Calu3 (cell line): ENCODE data around the gene ZNF394. TPM values are rescaled to one million over a fixed set of nuclear protein-coding genes. Genes with fewer than 3 reads are reported as not detected.
"Not testable (repeated sequence)": the region's sequence is repeated elsewhere in the genome, so short reads cannot be mapped to it uniquely, and the experiment has no call there.

Source experiments
- BruUV-seq: library from RNA; stranded (reverse); fragments of 400-500 nt; replicated peaks from 2 replicates; lab custom pipeline; 2021; lab: Mats Ljungman, UMichigan
- CTCF ChIA-PET: fragments of 300-600 bp; sonication (Branson Sonifier 250); formaldehyde crosslinking; loops from one replicate; lab custom pipeline; 2022; ENCODE audit warnings: antibody characterized with exemption; lab: Charles Lee
- DNase-seq: peaks from one replicate; pipeline ENCODE4 v3.0.0; 2022
- H3K27ac Mint-ChIP-seq: one replicate; pipeline ENCODE4 v1.8.0; 2022; ENCODE audit warnings: mixed read lengths; ENCODE audit not compliant: unreplicated experiment
- H3K27me3 Mint-ChIP-seq: one replicate; pipeline ENCODE4 v1.8.0; 2022; ENCODE audit warnings: mixed read lengths; ENCODE audit not compliant: unreplicated experiment
- H3K36me3 Mint-ChIP-seq: one replicate; pipeline ENCODE4 v1.8.0; 2022; ENCODE audit warnings: mild to moderate bottlenecking, moderate library complexity, mixed read lengths; ENCODE audit not compliant: insufficient read depth, unreplicated experiment
- H3K4me1 Mint-ChIP-seq: one replicate; pipeline ENCODE4 v1.8.0; 2022; ENCODE audit warnings: mild to moderate bottlenecking, low read depth, mixed read lengths; ENCODE audit not compliant: unreplicated experiment
- H3K4me3 Mint-ChIP-seq: one replicate; pipeline ENCODE4 v1.8.0; 2022; ENCODE audit warnings: mild to moderate bottlenecking, low read depth, moderate library complexity, mixed read lengths; ENCODE audit not compliant: unreplicated experiment
- H3K9me3 Mint-ChIP-seq: one replicate; pipeline ENCODE4 v1.8.0; 2022; ENCODE audit warnings: low read depth, mixed read lengths; ENCODE audit not compliant: unreplicated experiment
- CTCF ChIP-seq: fragments of 200-600 bp; IDR thresholded peaks from one replicate; pipeline ENCODE4 v1.8.0; 2022; ENCODE audit warnings: antibody characterized with exemption; ENCODE audit not compliant: unreplicated experiment
- intact Hi-C: fragments of 100-400 bp; cut with micrococcal nuclease; formaldehyde crosslinking; loops from one replicate; pipeline ENCODE4 v1.10.0; 2022; ENCODE audit not compliant: unreplicated experiment
- total RNA-seq: library from RNA; stranded (reverse); gene quantifications from 2 replicates; pipeline ENCODE4 v1.2.3, GENCODE V29; 2022

The ZNF394 gene
- total RNA-seq, 1 experiment from 2014 or later = 17.3 TPM

GRCh38 chr7:99505324-99505662 lies 5.2 kb upstream of the ZNF394 start:
- intact Hi-C loops = no loop called here
- peaks cover 30% of the 10 kb centered on the region for H3K36me3 Mint-ChIP-seq
- BruUV-seq = no TSS peak
- CTCF ChIA-PET = interaction anchor here (0.9 to 1.0 kb wide), 2 partner anchors 73 to 75 kb away, joined by 3 to 4 read pairs; no protein-coding TSS in a partner anchor
- no peak for DNase-seq
- H3K27me3 Mint-ChIP-seq = no peaks in the 10 kb centered on the region
- H3K4me1 Mint-ChIP-seq = peaks cover 8% of the 10 kb centered on the region
- peak overlapping the region; percentile 83 for H3K4me3 Mint-ChIP-seq
- no peaks in the 10 kb centered on the region for H3K9me3 Mint-ChIP-seq
- no peak overlapping the region for H3K27ac Mint-ChIP-seq
- no peak for TF ChIP-seq CTCF

- TF ChIP-seq CTCF = no peak
- intact Hi-C loops = no loop called here
- Mint-ChIP-seq H3K4me3 (peak within 1 kb of the TSS; percentile 83), H3K4me1 (peaks cover 8% of the 10 kb centered on the region), H3K36me3 (peaks cover 35% of the 10 kb centered on the region), H3K9me3 (no peaks in the 10 kb centered on the region), H3K27me3 (no peaks in the 10 kb centered on the region), H3K27ac (peak within 1 kb of the TSS; percentile 74)
- CTCF ChIA-PET = interaction anchor here (0.9 to 1.0 kb wide), 2 partner anchors 74 to 76 kb away, joined by 3 to 4 read pairs; no protein-coding TSS in a partner anchor
- BruUV-seq = no TSS peak
- DNase-seq = peak; percentile 96
These were observed 4.7 kb upstream of the ZNF394 start, which contains the start of gene ZKSCAN5 for GRCh38 chr7:99504603-99505323. TSS of gene ZKSCAN5 (plus strand) at chr7:99504662. CDS start at chr7:99506045, 1,383 bp downstream.

- Mint-ChIP-seq H3K27me3 (no peaks in the 10 kb centered on the region), H3K4me3 (peak overlapping the region; percentile 83), H3K36me3 (peaks cover 40% of the 10 kb centered on the region), H3K27ac (peak overlapping the region; percentile 74), H3K9me3 (no peaks in the 10 kb centered on the region), H3K4me1 (peaks cover 8% of the 10 kb centered on the region)
- DNase-seq = no peak
- no TSS peak for BruUV-seq
- intact Hi-C loops = no loop called here
- CTCF ChIA-PET = interaction anchor here (1.0 kb wide), 1 partner anchor 76 kb away, joined by 3 read pairs; no protein-coding TSS in a partner anchor
- TF ChIP-seq CTCF = no peak
These were observed 4.2 kb upstream of the ZNF394 start for GRCh38 chr7:99504281-99504602.

GRCh38 chr7:99501236-99501635 lies 1.2 kb upstream of the ZNF394 start:
- CTCF ChIA-PET = interaction anchor here (0.6 kb wide), 1 partner anchor 9 kb away, joined by 3 read pairs; no protein-coding TSS in a partner anchor
- H3K9me3 Mint-ChIP-seq, H3K27ac Mint-ChIP-seq, H3K27me3 Mint-ChIP-seq, DNase-seq, intact Hi-C loops, BruUV-seq: not testable (repeated sequence)
- H3K36me3 Mint-ChIP-seq = peaks cover 55% of the 10 kb centered on the region
- peaks cover 13% of the 10 kb centered on the region for H3K4me1 Mint-ChIP-seq
- H3K4me3 Mint-ChIP-seq = peak overlapping the region; percentile 88

- no peak for DNase-seq
- peaks cover 9% of the 10 kb centered on the region for H3K4me1 Mint-ChIP-seq
- H3K4me3 Mint-ChIP-seq = peak overlapping the region; percentile 88
- intact Hi-C loops = no loop called here
- no peak for TF ChIP-seq CTCF
- H3K36me3 Mint-ChIP-seq = peaks cover 56% of the 10 kb centered on the region
- H3K27ac Mint-ChIP-seq = peak overlapping the region; percentile 96
- CTCF ChIA-PET = interaction anchor here (0.6 kb wide), 2 partner anchors 10 to 888 kb away, joined by 3 to 4 read pairs; no protein-coding TSS in a partner anchor
- H3K9me3 Mint-ChIP-seq = no peaks in the 10 kb centered on the region
- no TSS peak for BruUV-seq
- H3K27me3 Mint-ChIP-seq = no peaks in the 10 kb centered on the region
These were observed 542 bp upstream of the ZNF394 start for GRCh38 chr7:99500637-99501009.
